ENCODE measurements around the gene IFITM10.

GRCh38 chr11:1771273-1771672 lies 20.9 kb upstream of the IFITM10 start:
- TF ChIP-seq CTCF (IDR thresholded peaks at IDR 0.05) (no peak), POLR2A (IDR thresholded peaks at IDR 0.05) (no peak), POLR2AphosphoS5 (IDR thresholded peaks at IDR 0.05; ENCODE audit: insufficient read depth in 1 of 2, low read depth in 1 of 2) (no peak)
